Measurements from ENCODE around the gene LRCH2.
"Not testable (repeated sequence)": the region's sequence is repeated elsewhere in the genome, so short reads cannot be mapped to it uniquely, and the experiment has no call there.

The LRCH2 gene

GRCh38 chrX:115232933-115233496 is 881 bp downstream of the LRCH2 start:
- TF ChIP-seq, protein P1, sequence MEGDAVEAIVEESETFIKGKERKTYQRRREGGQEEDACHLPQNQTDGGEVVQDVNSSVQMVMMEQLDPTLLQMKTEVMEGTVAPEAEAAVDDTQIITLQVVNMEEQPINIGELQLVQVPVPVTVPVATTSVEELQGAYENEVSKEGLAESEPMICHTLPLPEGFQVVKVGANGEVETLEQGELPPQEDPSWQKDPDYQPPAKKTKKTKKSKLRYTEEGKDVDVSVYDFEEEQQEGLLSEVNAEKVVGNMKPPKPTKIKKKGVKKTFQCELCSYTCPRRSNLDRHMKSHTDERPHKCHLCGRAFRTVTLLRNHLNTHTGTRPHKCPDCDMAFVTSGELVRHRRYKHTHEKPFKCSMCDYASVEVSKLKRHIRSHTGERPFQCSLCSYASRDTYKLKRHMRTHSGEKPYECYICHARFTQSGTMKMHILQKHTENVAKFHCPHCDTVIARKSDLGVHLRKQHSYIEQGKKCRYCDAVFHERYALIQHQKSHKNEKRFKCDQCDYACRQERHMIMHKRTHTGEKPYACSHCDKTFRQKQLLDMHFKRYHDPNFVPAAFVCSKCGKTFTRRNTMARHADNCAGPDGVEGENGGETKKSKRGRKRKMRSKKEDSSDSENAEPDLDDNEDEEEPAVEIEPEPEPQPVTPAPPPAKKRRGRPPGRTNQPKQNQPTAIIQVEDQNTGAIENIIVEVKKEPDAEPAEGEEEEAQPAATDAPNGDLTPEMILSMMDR (IDR thresholded peaks at IDR 0.05; ENCODE audit: extremely low read depth, missing control alignments), result no peak
- DNase-seq (ENCODE audit: low spot score), result no peak

- DNase-seq (ENCODE audit: low spot score), result no peak
- TF ChIP-seq, protein P1 (IDR thresholded peaks at IDR 0.05; ENCODE audit: extremely low read depth, missing control alignments), result no peak
These were observed 4.4 kb downstream of the LRCH2 start for GRCh38 chrX:115229337-115230003.

DNA sequence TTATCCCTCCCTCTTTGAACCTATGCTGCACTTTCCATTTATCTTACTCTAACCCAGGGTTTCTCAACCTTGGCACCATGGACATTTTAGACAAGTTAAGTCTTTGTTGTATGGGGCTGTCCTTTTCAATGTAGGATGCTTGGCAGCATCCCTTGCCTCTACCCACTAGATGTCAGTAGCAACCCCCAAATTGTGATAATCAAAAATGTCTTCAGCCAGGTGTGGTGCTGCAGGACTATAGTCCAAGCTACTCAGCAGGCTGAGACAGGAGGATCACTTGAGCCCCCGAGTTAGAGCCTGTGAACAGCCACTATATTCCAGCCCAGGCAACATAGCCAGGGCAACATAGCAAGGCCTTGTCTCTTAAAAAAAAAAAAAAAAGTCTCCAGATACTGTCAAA is 7.0 kb downstream of the LRCH2 start:
- no peak for DNase-seq (ENCODE audit: low spot score)
- TF ChIP-seq, protein P1 (IDR thresholded peaks at IDR 0.05; ENCODE audit: extremely low read depth, missing control alignments), result no peak

- DNase-seq (ENCODE audit: low spot score), result not testable (repeated sequence)
These were observed 16.6 kb downstream of the LRCH2 start for GRCh38 chrX:115217346-115217745.

DNA sequence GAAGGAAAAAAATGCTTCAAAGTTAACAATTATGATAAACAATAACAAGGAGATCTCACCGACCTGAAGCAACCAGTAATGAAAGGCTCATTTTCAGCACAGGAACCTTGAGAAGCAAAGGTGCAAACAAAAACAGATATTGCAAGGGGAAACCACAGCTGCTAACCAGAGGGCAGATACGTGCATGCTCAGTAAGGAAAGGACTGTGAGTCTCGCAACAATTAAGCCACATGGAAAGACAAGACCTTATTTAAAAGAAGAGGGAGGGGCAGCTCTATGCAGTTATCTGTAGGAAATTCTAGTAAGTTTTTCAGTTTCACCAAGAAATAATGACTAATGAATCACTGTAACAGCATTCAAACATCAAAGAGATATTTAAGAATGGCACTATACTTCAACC is 19.3 kb downstream of the LRCH2 start:
- TF ChIP-seq, protein P1 (IDR thresholded peaks at IDR 0.05; ENCODE audit: extremely low read depth, missing control alignments), result no peak
- no peak for DNase-seq (ENCODE audit: low spot score)

DNA sequence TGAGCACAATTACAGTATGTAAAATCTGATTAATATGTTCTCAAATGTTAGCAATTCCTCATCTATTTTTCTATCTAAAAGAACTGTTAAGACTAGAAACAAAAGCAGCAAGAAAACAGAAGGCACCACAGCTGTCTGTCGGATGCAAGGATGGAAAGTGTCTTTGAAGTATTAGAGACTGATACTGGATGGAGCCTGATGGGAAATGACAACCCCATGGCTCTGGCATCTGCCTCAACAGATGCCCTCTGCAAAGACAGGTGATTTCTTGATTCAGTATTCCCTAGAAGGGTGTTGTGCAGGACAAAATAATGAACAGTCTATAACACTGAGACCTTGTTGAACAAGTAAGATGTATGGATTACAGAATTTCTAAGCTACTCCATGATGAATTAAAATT is 19.7 kb downstream of the LRCH2 start:
- no peak for DNase-seq (ENCODE audit: low spot score)
- TF ChIP-seq, protein P1 (IDR thresholded peaks at IDR 0.05; ENCODE audit: extremely low read depth, missing control alignments), result no peak

- not testable (repeated sequence) for DNase-seq (ENCODE audit: low spot score)
These were observed 24.3 kb downstream of the LRCH2 start for GRCh38 chrX:115209547-115209946.

DNA sequence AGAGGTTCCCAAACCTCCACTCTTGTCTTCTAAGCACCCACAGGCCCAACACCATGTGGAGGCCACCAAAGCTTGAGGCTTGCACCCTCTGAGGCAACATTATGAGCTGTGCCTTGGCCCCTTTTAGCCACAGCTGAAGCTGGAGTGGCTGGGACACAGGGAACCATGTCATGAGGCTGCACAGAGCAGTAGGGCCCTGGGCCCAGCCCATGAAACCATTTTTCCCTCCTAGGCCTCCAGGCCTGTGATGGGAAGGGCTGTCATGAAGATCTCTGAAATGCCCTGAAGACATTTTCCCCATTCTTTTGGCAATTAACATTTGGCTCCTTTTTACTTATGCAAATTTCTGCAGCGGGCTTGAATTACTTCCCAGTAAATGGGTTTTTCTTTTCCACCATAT is 29.9 kb downstream of the LRCH2 start:
- TF ChIP-seq, protein P1 (IDR thresholded peaks at IDR 0.05; ENCODE audit: extremely low read depth, missing control alignments), result no peak

More for the DNA sequence above, 29.9 kb downstream of the LRCH2 start:
- no peak for DNase-seq (ENCODE audit: low spot score)

Measured in GM20000 (cell line).